IPS DF 6.9 (cell line): ENCODE measurements around the gene MALAT1.

Source experiments
- DNase-seq: peaks from one replicate; pipeline ENCODE4 v3.0.0-alpha.2; 2013; ENCODE audit warnings: low read depth, low spot score
- H3K27ac ChIP-seq: one replicate; pipeline ENCODE4 v1.5.1; 2013; ENCODE audit warnings: low read length, control low read depth
- H3K27me3 ChIP-seq: 2 replicates; pipeline ENCODE4 v1.6.1; 2013; ENCODE audit warnings: mild to moderate bottlenecking, low read length; ENCODE audit not compliant: control insufficient read depth, insufficient read depth
- H3K36me3 ChIP-seq: 2 replicates; pipeline ENCODE4 v1.6.1; 2013; ENCODE audit warnings: low read length; ENCODE audit not compliant: control insufficient read depth, insufficient read depth
- H3K4me1 ChIP-seq: 2 replicates; pipeline ENCODE4 v1.6.1; 2013; ENCODE audit warnings: low read length; ENCODE audit not compliant: control insufficient read depth, insufficient read depth
- H3K4me3 ChIP-seq: 2 replicates; pipeline ENCODE4 v1.5.1; 2013; ENCODE audit warnings: mild to moderate bottlenecking, low read length
- H3K9me3 ChIP-seq: 2 replicates; pipeline ENCODE4 v1.6.1; 2013; ENCODE audit warnings: low read length, inconsistent platforms; ENCODE audit not compliant: control insufficient read depth, insufficient read depth
- WGBS: extraction: QIAGEN DNeasy Blood & Tissue Kit; methylation state at CpG from one replicate; pipeline ENCODE4 v1.1.7; 2013; ENCODE audit warnings: mixed read lengths, missing lambda C conversion rate; ENCODE audit not compliant: insufficient read length, insufficient coverage; 5-methylcytosine and 5-hydroxymethylcytosine counted together

MALAT1 gene

DNA sequence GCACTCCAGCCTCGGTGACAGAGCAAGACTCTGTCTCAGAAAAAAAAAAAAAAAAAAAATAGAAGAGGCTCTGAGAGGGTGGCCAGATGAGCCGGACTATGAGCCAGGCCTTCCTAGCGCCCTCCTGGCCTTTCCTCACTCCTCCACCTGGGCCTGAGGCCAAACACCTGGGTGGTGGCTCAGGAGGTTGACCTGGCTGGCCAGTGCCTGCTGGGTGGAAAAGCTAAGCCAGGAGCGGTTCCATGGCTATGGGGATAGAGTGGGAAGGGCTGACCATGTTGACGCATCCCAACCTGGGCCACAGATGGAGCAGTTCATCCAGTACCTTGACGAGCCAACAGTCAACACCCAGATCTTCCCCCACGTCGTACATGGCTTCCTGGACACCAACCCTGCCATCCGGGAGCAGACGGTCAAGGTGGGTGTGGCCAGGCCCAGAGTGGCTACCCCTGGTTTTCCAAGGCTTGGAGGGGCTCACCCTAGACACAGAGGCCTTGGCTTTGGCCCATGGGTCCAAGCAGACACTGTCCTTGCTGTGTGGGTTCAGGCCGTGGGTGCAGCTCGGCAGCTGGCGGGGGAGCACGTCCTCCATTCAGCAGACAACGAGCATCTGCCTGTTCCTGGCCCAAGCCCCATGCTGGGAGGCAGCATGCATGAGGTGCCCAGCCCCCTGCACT, 33.7 kb downstream of the MALAT1 start:
- Histone ChIP-seq H3K36me3 (peaks cover 24% of the 10 kb centered on the region), H3K9me3 (no peaks in the 10 kb centered on the region), H3K27ac (no peak overlapping the region), H3K4me3 (no peak overlapping the region), H3K27me3 (no peaks in the 10 kb centered on the region), H3K4me1 (no peaks in the 10 kb centered on the region; the same call in 1 of the 2 replicates)
- WGBS = no CpG with 5 or more reads among the region's 15 CpGs
- no peak for DNase-seq

DNA sequence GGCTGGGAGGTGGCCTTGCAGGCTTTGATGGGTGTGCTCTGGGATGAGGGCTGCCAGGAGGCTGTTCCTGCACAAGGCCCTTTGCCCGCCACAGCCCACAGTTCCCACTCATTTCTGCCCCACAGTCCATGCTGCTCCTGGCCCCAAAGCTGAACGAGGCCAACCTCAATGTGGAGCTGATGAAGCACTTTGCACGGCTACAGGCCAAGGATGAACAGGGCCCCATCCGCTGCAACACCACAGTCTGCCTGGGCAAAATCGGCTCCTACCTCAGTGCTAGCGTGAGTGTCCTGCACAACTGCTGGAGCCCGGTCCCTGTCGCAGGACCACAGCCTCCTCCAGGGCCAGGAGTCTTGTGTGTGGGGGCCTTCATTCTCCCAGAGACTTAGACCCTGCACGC, 36.3 kb downstream of the MALAT1 start:
- Histone ChIP-seq H3K4me3 (no peak overlapping the region), H3K9me3 (no peaks in the 10 kb centered on the region), H3K27ac (no peak overlapping the region), H3K27me3 (no peaks in the 10 kb centered on the region), H3K4me1 (no peaks in the 10 kb centered on the region), H3K36me3 (peaks cover 22% of the 10 kb centered on the region)
- no peak for DNase-seq
- WGBS = no CpG with 5 or more reads among the region's 9 CpGs

DNA sequence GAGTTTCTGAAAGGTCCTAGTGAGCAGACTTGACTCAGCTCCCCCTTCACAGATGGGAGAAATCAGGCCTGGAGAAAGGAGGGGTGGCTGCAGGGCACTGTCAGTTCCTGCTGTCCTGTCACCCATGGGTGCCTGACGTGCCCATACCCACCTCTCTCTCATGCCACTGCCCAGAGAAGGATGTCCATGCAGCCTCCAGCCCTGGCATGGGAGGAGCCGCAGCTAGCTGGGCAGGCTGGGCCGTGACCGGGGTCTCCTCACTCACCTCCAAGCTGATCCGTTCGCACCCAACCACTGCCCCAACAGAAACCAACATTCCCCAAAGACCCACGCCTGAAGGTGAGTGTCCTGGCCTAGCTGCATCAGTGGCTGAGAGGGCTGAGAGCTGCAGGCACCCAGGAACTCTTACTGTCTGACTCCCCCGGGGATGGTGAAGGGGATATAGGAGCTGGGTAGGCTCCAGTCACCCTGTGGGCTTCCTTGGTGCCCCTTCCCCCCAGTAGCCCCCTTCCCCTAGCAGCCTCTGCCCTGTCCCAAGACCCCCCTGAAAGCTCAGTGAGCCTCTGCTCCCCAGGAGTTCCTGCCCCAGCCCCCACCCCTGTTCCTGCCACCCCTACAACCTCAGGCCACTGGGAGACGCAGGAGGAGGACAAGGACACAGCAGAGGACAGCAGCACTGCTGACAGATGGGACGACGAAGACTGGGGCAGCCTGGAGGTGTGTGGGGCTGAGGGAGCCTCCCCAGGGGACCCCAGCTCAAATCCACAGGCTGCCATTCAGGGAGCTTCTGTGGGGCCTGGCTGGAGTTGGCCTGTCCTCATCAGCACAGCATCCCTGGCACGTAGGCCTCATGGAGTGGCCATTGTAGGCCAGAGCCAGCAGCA, 37.8 kb downstream of the MALAT1 start:
- Histone ChIP-seq H3K4me3 (no peak overlapping the region), H3K4me1 (peaks cover 2% of the 10 kb centered on the region; the same call in 1 of the 2 replicates), H3K27me3 (no peaks in the 10 kb centered on the region), H3K36me3 (peaks cover 15% of the 10 kb centered on the region), H3K9me3 (no peaks in the 10 kb centered on the region), H3K27ac (no peak overlapping the region)
- DNase-seq = no peak
- no CpG with 5 or more reads among the region's 12 CpGs for WGBS

DNA sequence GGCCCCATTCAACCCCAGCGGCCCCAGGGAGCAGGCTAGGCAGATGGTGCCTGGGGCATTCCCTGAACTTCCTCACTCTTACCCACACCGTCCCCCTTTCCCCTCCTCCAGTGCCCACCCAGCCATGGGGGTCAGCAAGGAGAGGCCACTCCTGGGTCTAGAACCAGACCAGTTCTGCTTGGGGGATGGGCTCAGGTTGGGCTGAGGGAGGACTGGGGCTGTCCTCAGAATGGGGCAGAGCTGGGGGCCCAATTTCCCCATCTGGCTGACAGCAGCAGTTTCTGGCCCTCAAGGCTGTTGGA, 38.4 kb downstream of the MALAT1 start:
- peaks cover 2% of the 10 kb centered on the region; the same call in 1 of the 2 replicates for H3K4me1 ChIP-seq
- H3K27me3 ChIP-seq = no peaks in the 10 kb centered on the region
- no CpG with 5 or more reads among the region's 2 CpGs for WGBS
- no peak for DNase-seq
- no peak overlapping the region for H3K4me3 ChIP-seq
- peaks cover 12% of the 10 kb centered on the region for H3K36me3 ChIP-seq
- H3K27ac ChIP-seq = no peak overlapping the region
- H3K9me3 ChIP-seq = no peaks in the 10 kb centered on the region

DNA sequence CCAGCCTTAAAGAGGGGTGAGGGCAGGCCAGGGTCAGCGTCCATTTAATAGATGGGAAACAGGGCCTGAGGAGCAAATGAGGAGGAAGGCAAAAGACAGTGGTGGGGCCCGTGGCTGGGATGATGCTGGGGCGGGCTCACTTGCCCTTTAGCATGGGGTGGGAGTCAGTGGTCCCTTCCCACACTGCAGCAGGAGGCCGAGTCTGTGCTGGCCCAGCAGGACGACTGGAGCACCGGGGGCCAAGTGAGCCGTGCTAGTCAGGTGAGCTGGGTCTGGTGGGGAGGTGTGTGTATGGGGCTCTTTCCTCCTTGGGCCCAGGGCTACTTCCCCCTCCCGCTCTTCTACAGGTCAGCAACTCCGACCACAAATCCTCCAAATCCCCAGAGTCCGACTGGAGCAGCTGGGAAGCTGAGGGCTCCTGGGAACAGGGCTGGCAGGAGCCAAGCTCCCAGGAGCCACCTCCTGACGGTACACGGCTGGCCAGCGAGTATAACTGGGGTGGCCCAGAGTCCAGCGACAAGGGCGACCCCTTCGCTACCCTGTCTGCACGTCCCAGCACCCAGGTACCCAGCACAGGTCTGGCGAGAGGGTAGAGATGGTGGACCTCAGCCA, 38.9 kb downstream of the MALAT1 start:
- DNase-seq = no peak
- Histone ChIP-seq H3K4me1 (peaks cover 2% of the 10 kb centered on the region; the same call in 1 of the 2 replicates), H3K4me3 (no peak overlapping the region), H3K9me3 (no peaks in the 10 kb centered on the region), H3K27ac (no peak overlapping the region), H3K27me3 (no peaks in the 10 kb centered on the region), H3K36me3 (peaks cover 8% of the 10 kb centered on the region)
- no CpG with 5 or more reads among the region's 18 CpGs for WGBS

DNA sequence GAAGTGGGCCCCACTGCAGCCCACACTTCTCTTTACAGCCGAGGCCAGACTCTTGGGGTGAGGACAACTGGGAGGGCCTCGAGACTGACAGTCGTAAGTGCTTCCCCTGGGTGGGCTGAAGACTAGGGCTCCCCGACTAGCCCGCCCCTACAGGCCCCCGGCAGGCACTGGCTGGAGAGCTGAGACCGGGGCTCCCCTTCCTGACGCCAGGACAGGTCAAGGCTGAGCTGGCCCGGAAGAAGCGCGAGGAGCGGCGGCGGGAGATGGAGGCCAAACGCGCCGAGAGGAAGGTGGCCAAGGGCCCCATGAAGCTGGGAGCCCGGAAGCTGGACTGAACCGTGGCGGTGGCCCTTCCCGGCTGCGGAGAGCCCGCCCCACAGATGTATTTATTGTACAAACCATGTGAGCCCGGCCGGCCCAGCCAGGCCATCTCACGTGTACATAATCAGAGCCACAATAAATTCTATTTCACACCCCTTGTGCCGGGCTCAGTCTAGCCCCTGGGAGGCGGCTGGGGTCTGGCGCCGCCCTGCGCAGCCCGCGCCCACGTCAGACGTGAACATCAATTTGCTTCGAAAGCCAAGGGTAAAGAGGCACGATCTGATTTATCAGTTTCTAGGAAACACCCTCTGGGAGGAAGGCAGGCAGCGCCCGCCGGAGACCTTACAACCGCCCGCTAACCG, 39.5 kb downstream of the MALAT1 start:
- H3K27ac ChIP-seq = no peak overlapping the region
- H3K27me3 ChIP-seq = no peaks in the 10 kb centered on the region
- no peak overlapping the region; the same call in 1 of the 2 replicates for H3K4me3 ChIP-seq
- H3K4me1 ChIP-seq = peaks cover 2% of the 10 kb centered on the region; the same call in 1 of the 2 replicates
- no peaks in the 10 kb centered on the region for H3K9me3 ChIP-seq
- no peak for DNase-seq
- no CpG with 5 or more reads among the region's 43 CpGs for WGBS
- H3K36me3 ChIP-seq = peaks cover 5% of the 10 kb centered on the region

DNA sequence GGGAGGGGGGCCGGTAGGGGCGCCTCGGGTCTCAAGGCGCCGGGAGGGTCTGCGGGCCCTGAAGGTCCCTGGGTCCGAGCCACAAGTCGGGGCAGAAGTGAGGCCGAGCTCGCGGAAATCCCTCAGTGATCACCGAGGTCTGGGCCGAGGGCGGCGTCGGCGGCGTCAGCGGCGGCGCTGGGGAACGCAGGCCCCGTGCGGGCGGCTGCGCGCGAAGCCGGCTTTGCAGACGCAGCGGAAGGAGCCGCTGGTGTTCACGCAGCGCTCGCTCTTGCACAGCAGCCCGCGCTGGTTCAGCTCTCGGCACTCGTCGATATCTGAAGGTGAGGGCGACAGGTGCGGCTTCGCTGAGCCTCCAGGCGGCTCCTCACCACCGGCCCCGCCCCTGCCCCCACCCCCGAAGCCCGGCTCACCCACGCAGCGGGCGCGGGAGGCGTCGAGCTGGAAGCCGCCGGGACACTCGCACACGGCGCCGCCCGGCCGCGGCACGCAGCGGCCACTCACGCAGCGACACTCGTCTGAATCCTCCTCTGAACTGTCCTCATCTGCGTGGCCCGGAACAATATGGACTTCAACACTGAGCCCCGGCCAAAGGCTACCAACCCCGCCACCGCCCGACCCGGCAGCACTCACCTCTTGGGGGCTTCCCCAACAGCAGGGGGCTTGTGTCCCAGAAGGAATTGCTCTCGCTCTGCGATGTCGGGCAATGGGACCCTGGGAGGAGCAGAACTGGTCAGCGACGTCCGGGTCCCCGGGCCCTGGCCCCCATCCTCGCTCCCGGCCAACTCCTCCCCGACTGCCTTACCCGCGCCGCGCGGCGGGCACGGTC, 40.3 kb downstream of the MALAT1 start:
- Histone ChIP-seq H3K9me3 (no peaks in the 10 kb centered on the region), H3K4me1 (peaks cover 2% of the 10 kb centered on the region; the same call in 1 of the 2 replicates), H3K4me3 (peak overlapping the region; percentile 35; the same call in 1 of the 2 replicates), H3K27ac (no peak overlapping the region), H3K27me3 (no peaks in the 10 kb centered on the region), H3K36me3 (peaks cover 5% of the 10 kb centered on the region)
- no CpG with 5 or more reads among the region's 92 CpGs for WGBS
- no peak for DNase-seq

DNA sequence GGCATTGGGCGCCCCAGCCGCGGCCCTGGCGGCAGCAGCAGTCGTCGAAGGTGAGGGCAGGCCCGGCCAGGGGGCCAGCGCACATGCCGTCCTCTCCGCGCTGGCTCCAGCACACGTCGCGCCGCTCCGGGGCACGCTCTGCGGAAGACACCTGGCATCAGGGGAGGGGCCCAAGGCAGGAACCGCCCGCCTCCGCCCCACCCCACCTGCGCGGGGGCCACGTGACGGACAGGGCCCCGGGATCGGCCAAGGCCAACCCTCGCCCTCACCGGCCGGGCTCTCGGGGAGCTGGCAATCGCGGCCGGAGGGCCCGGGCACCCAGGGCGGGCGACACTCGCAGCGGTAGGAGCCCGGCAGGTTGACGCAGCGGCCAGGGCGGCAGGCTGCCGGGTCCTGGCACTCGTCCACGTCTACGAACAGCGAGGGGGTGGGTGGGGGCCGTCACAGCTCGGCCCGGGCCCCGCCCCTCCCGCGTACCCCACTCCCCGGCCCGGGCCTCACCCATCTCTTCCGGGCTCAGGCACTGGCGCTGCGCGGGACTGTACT, 41.0 kb downstream of the MALAT1 start:
- Histone ChIP-seq H3K9me3 (no peaks in the 10 kb centered on the region), H3K27me3 (no peaks in the 10 kb centered on the region), H3K4me1 (peaks cover 2% of the 10 kb centered on the region; the same call in 1 of the 2 replicates), H3K27ac (no peak overlapping the region), H3K4me3 (peak overlapping the region; percentile 35; the same call in 1 of the 2 replicates), H3K36me3 (peaks cover 5% of the 10 kb centered on the region)
- no peak for DNase-seq
- WGBS = no CpG with 5 or more reads among the region's 60 CpGs

DNA sequence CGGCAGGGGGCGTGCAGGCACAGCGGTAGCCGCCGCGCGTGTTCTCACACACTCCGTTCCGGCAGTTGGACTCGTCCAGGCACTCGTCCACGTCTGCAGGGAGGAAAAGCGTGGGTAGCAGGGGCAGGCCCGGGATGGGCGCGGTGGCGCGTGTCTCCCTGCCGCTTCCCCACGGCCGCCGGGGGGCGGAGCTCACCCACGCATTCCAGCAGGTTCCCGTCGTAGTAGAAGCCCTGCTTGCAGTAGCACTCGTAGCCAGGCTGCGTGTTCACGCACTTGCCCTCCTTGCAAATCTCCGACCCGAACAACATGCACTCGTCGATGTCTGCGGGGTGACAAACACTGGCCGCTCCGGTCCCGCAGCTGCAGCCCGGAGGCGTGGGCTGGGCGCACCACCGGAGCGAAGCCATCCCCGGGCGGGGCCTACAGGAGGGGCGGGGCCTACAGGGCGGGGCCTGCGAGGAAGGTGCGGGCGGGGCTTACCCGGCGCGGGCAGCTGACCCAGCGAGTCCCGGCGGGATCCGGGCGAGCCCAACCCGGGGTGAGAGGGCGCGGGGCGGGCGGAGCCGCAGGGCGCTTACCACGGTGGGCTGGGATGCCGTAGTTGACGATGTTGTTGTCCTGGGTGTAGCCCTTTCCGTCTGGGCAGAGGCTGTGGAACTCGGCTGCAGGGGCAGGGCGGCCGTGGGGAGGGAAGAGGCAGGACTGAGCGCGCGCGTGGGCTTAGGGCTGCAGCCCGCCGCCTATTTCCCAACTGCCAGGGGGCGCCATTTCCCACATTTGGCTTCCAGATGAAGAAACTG, 41.6 kb downstream of the MALAT1 start:
- WGBS = no CpG with 5 or more reads among the region's 78 CpGs
- Histone ChIP-seq H3K4me1 (peaks cover 2% of the 10 kb centered on the region; the same call in 1 of the 2 replicates), H3K36me3 (peaks cover under 1% of the 10 kb centered on the region), H3K4me3 (peak overlapping the region; percentile 67; the same call in 1 of the 2 replicates), H3K27ac (no peak overlapping the region), H3K9me3 (no peaks in the 10 kb centered on the region), H3K27me3 (no peaks in the 10 kb centered on the region; the same call in 1 of the 2 replicates)
- DNase-seq = no peak
